Prostate gland (tissue), 2 donors: ENCODE data around the gene CNTNAP2. TPM values are rescaled to one million over a fixed set of nuclear protein-coding genes. Genes with fewer than 3 reads are reported as not detected.

ENCODE experiments used
- DNase-seq: peaks from one replicate; pipeline ENCODE4 v3.0.0-alpha.2; 2019; ENCODE audit warnings: low spot score
- H3K27ac ChIP-seq, 2 donors: fragments of 200-600 bp; sonication (generic); 2 replicates each; pipeline ENCODE4 v1.5.1; 2017 to 2019
- H3K27me3 ChIP-seq: fragments of 200-600 bp; sonication (generic); replicated peaks from 2 replicates; pipeline ENCODE4 v1.5.1; 2019; ENCODE audit not compliant: insufficient read depth
- H3K36me3 ChIP-seq, 2 donors: fragments of 200-600 bp; sonication (generic); 1 replicate in 1 of 2; 2 replicates in 1 of 2; pipeline versions ENCODE4 v1.5.1 to v1.8.1; 2017 to 2019
- H3K4me1 ChIP-seq: fragments of 200-600 bp; sonication (generic); replicated peaks from 2 replicates; pipeline ENCODE4 v1.5.1; 2019
- H3K4me3 ChIP-seq, 2 donors: fragments of 200-600 bp; sonication (generic); 2 replicates each; pipeline ENCODE4 v1.5.1; 2017 to 2019
- H3K9me3 ChIP-seq: fragments of 200-600 bp; sonication (generic); 2 replicates; pipeline ENCODE4 v1.5.1; 2017
- POLR2A ChIP-seq: fragments of 450-650 bp; IDR thresholded peaks from one replicate; pipeline ENCODE4 v1.6.1; 2016; ENCODE audit warnings: antibody characterized with exemption, mild to moderate bottlenecking
- POLR2AphosphoS5 ChIP-seq: sonication (generic); formaldehyde crosslinking; IDR thresholded peaks from one replicate; pipeline ENCODE4 v1.6.1; 2017; ENCODE audit warnings: antibody characterized with exemption
- WGBS: methylation state at CpG from one replicate; pipeline ENCODE4 v1.1.5; 2018; 5-methylcytosine and 5-hydroxymethylcytosine counted together
- intact Hi-C: fragments of 100-400 bp; cut with DNase I; formaldehyde crosslinking; loops from one replicate; pipeline ENCODE4 v1.14.2; 2022
- total RNA-seq, 2 donors: library from RNA; depleted of rRNA; stranded (reverse); fragments of >200 nt; gene quantifications; one replicate each; pipeline ENCODE4 v1.1.0, GENCODE V29; 2016
- TF ChIP-seq, protein P1 (sequence below), 4 experiments: fragments of 200-600 bp in 2 of 4; fragments of 450-650 bp in 2 of 4; sonication (generic) in 2 of 4; IDR thresholded peaks; 1 replicate in 3 of 4; 2 replicates in 1 of 4; pipeline ENCODE4 v1.5.1; 2016 to 2019; ENCODE audit warnings: antibody characterized with exemption in 4 of 4, mild to moderate bottlenecking in 2 of 4, moderate library complexity in 2 of 4

Gene CNTNAP2
- total RNA-seq, 2 donors from 2014 or later: 10.6 to 43.7 TPM

- 85% methylated on average over 4 of the region's 4 CpGs for WGBS
- no peaks in the 10 kb centered on the region for H3K36me3 ChIP-seq
- peaks cover 4% of the 10 kb centered on the region for H3K27me3 ChIP-seq
- H3K4me3 ChIP-seq: no peak overlapping the region
- H3K27ac ChIP-seq: no peak overlapping the region
- TF ChIP-seq, protein P1, sequence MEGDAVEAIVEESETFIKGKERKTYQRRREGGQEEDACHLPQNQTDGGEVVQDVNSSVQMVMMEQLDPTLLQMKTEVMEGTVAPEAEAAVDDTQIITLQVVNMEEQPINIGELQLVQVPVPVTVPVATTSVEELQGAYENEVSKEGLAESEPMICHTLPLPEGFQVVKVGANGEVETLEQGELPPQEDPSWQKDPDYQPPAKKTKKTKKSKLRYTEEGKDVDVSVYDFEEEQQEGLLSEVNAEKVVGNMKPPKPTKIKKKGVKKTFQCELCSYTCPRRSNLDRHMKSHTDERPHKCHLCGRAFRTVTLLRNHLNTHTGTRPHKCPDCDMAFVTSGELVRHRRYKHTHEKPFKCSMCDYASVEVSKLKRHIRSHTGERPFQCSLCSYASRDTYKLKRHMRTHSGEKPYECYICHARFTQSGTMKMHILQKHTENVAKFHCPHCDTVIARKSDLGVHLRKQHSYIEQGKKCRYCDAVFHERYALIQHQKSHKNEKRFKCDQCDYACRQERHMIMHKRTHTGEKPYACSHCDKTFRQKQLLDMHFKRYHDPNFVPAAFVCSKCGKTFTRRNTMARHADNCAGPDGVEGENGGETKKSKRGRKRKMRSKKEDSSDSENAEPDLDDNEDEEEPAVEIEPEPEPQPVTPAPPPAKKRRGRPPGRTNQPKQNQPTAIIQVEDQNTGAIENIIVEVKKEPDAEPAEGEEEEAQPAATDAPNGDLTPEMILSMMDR (IDR thresholded peaks at IDR 0.05): no peak
- TF ChIP-seq POLR2AphosphoS5 (no peak), POLR2A (no peak)
- H3K4me1 ChIP-seq: no peaks in the 10 kb centered on the region
- intact Hi-C loops: no loop called here
- DNase-seq: no peak
- H3K9me3 ChIP-seq: no peaks in the 10 kb centered on the region
These were observed 2158.8 kb downstream of the CNTNAP2 start for GRCh38 chr7:148275359-148275890.

- Histone ChIP-seq H3K9me3 (no peaks in the 10 kb centered on the region), H3K4me3 (no peak overlapping the region), H3K4me1 (no peaks in the 10 kb centered on the region), H3K27me3 (peaks cover 4% of the 10 kb centered on the region), H3K27ac (no peak overlapping the region), H3K36me3 (no peaks in the 10 kb centered on the region)
- 70% methylated on average over 11 of the region's 11 CpGs for WGBS
- intact Hi-C loops: no loop called here
- no peak for DNase-seq
- TF ChIP-seq POLR2A (no peak), POLR2AphosphoS5 (no peak)
- TF ChIP-seq, protein P1 (IDR thresholded peaks at IDR 0.05): no peak
These were observed 2159.9 kb downstream of the CNTNAP2 start for GRCh38 chr7:148276314-148277041.

DNA sequence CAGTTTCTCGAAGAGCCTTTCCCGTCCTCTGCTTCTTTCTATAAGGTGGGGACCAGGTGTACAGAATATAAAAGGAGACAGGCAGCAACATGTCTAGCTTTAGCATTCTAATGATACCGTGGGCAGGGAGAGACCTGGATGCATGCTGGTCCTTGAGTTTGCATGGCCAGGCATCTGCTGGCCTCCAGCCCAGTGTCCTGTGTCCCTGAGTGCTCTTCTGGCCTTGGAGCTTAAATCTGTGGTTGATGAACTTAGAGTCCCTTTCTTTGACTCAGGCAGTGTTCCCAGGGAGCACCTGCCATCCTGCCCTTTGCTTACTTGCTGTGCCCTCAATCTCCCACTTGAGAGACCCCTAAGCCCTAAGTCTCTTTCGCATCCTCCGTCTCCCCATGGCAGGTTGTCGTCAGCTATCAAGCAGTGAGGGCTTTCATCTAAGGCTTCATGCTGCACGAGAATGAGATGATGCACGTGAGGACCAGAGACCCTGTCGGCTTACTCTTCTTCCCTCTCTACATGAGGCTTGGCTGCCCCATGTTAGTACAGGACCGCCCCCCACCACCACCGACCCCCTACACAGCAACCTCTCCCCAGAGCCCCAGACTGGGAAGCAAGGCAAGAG, 2160.6 kb downstream of the CNTNAP2 start:
- peaks cover 4% of the 10 kb centered on the region for H3K27me3 ChIP-seq
- TF ChIP-seq POLR2A (no peak), POLR2AphosphoS5 (no peak)
- TF ChIP-seq, protein P1 (IDR thresholded peaks at IDR 0.05): no peak
- no peak for DNase-seq
- no peaks in the 10 kb centered on the region for H3K4me1 ChIP-seq
- H3K9me3 ChIP-seq: no peaks in the 10 kb centered on the region
- no peak overlapping the region for H3K27ac ChIP-seq
- H3K36me3 ChIP-seq: no peaks in the 10 kb centered on the region
- no peak overlapping the region for H3K4me3 ChIP-seq
- WGBS: 73% methylated on average over 11 of the region's 11 CpGs
- intact Hi-C loops: no loop called here

GRCh38 chr7:148286150-148286549, 2169.5 kb downstream of the CNTNAP2 start:
- DNase-seq: no peak
- no peaks in the 10 kb centered on the region for H3K4me1 ChIP-seq
- no peaks in the 10 kb centered on the region for H3K36me3 ChIP-seq
- H3K27ac ChIP-seq: no peak overlapping the region
- H3K9me3 ChIP-seq: no peaks in the 10 kb centered on the region
- TF ChIP-seq, protein P1 (IDR thresholded peaks at IDR 0.05): peak in 2 of 4 experiments; percentile 21 to 28
- TF ChIP-seq POLR2A (no peak), POLR2AphosphoS5 (no peak)
- WGBS: 16% methylated on average over 2 of the region's 2 CpGs
- intact Hi-C loops: no loop called here
- H3K27me3 ChIP-seq: peaks cover 1% of the 10 kb centered on the region
- no peak overlapping the region for H3K4me3 ChIP-seq
